Mesodermal cell (in vitro differentiated cells): Measurements from ENCODE around the gene RAB9A.

ENCODE experiments used
- H3K27ac ChIP-seq: 2 replicates; pipeline ENCODE4 v1.7.0; 2013; ENCODE audit warnings: mild to moderate bottlenecking, low read depth, low read length, moderate library complexity; ENCODE audit not compliant: severe bottlenecking
- H3K36me3 ChIP-seq: 2 replicates; pipeline ENCODE4 v1.7.1; 2013; ENCODE audit warnings: mild to moderate bottlenecking, low read length, moderate library complexity; ENCODE audit not compliant: control insufficient read depth, insufficient read depth
- H3K4me1 ChIP-seq: one replicate; pipeline ENCODE4 v1.7.1; 2013; ENCODE audit warnings: mild to moderate bottlenecking, low read length; ENCODE audit not compliant: insufficient read depth, control insufficient read depth, poor library complexity, severe bottlenecking
- H3K4me3 ChIP-seq: 2 replicates; pipeline ENCODE4 v1.7.0; 2013; ENCODE audit warnings: low read length, control low read depth, mild to moderate bottlenecking; ENCODE audit not compliant: insufficient read depth, poor library complexity, severe bottlenecking; ENCODE audit errors: extremely low read depth
- H3K9me3 ChIP-seq: 2 replicates; pipeline ENCODE4 v1.7.1; 2013; ENCODE audit warnings: mild to moderate bottlenecking, low read length, moderate library complexity; ENCODE audit not compliant: control insufficient read depth
- WGBS, 2 experiments: methylation state at CpG; one replicate each; pipeline ENCODE4 v1.1.5; 2013; ENCODE audit warnings: missing lambda C conversion rate in 2 of 2; ENCODE audit not compliant: insufficient coverage in 2 of 2; 5-methylcytosine and 5-hydroxymethylcytosine counted together

RAB9A gene

GRCh38 chrX:13748486-13748885 is 59.6 kb downstream of the RAB9A start:
- Histone ChIP-seq H3K36me3 (peaks cover 42% of the 10 kb centered on the region), H3K27ac (no peak overlapping the region), H3K4me1 (no peaks in the 10 kb centered on the region), H3K4me3 (no peak overlapping the region), H3K9me3 (no peaks in the 10 kb centered on the region)
- WGBS, 2 experiments = no CpG with 5 or more reads among the region's 3 CpGs

GRCh38 chrX:13750204-13750603 is 61.3 kb downstream of the RAB9A start:
- no peaks in the 10 kb centered on the region for H3K9me3 ChIP-seq
- H3K27ac ChIP-seq = no peak overlapping the region
- no peak overlapping the region for H3K4me3 ChIP-seq
- H3K36me3 ChIP-seq = peaks cover 38% of the 10 kb centered on the region
- H3K4me1 ChIP-seq = no peaks in the 10 kb centered on the region

GRCh38 chrX:13750812-13751211 is 61.9 kb downstream of the RAB9A start:
- Histone ChIP-seq H3K4me1 (no peaks in the 10 kb centered on the region), H3K36me3 (peaks cover 38% of the 10 kb centered on the region), H3K27ac (no peak overlapping the region), H3K4me3 (no peak overlapping the region), H3K9me3 (no peaks in the 10 kb centered on the region)

GRCh38 chrX:13752141-13752540 is 63.2 kb downstream of the RAB9A start:
- H3K4me3 ChIP-seq = no peak overlapping the region
- no peak overlapping the region for H3K27ac ChIP-seq
- 100% methylated on average over 1 of the region's 3 CpGs for WGBS, 2 experiments
- H3K4me1 ChIP-seq = no peaks in the 10 kb centered on the region
- H3K9me3 ChIP-seq = no peaks in the 10 kb centered on the region
- H3K36me3 ChIP-seq = peaks cover 50% of the 10 kb centered on the region

GRCh38 chrX:13752646-13753045 is 63.7 kb downstream of the RAB9A start:
- Histone ChIP-seq H3K4me3 (no peak overlapping the region), H3K9me3 (no peaks in the 10 kb centered on the region), H3K36me3 (peaks cover 49% of the 10 kb centered on the region), H3K27ac (no peak overlapping the region), H3K4me1 (no peaks in the 10 kb centered on the region)
- 86% methylated on average over 2 of the region's 3 CpGs; no CpG with 5 or more reads in 1 of the 2 experiments for WGBS, 2 experiments

GRCh38 chrX:13754765-13755164 is 65.8 kb downstream of the RAB9A start:
- Histone ChIP-seq H3K4me1 (no peaks in the 10 kb centered on the region), H3K4me3 (no peak overlapping the region), H3K27ac (no peak overlapping the region), H3K36me3 (peaks cover 61% of the 10 kb centered on the region), H3K9me3 (no peaks in the 10 kb centered on the region)
- 100% methylated on average over 1 of the region's 1 CpG; no CpG with 5 or more reads in 1 of the 2 experiments for WGBS, 2 experiments

- Histone ChIP-seq H3K4me3 (no peak overlapping the region), H3K4me1 (no peaks in the 10 kb centered on the region), H3K36me3 (peaks cover 62% of the 10 kb centered on the region), H3K9me3 (no peaks in the 10 kb centered on the region), H3K27ac (no peak overlapping the region)
- 80% methylated on average over 1 of the region's 1 CpG; no CpG with 5 or more reads in 1 of the 2 experiments for WGBS, 2 experiments
Observed at GRCh38 chrX:13755254-13755653, 66.3 kb downstream of the RAB9A start.

- WGBS, 2 experiments = no CpG with 5 or more reads among the region's 4 CpGs
- Histone ChIP-seq H3K4me3 (no peak overlapping the region), H3K36me3 (peaks cover 62% of the 10 kb centered on the region)
Observed at GRCh38 chrX:13756381-13756780, 67.5 kb downstream of the RAB9A start.

GRCh38 chrX:13759152-13759718 is 70.3 kb downstream of the RAB9A start:
- Histone ChIP-seq H3K4me1 (no peaks in the 10 kb centered on the region), H3K27ac (no peak overlapping the region), H3K36me3 (peaks cover 73% of the 10 kb centered on the region), H3K9me3 (no peaks in the 10 kb centered on the region), H3K4me3 (no peak overlapping the region)
- 100% methylated on average over 1 of the region's 8 CpGs; no CpG with 5 or more reads in 1 of the 2 experiments for WGBS, 2 experiments

More at GRCh38 chrX:13756381-13756780, 67.5 kb downstream of the RAB9A start:
- Histone ChIP-seq H3K27ac (no peak overlapping the region), H3K4me1 (no peaks in the 10 kb centered on the region), H3K9me3 (no peaks in the 10 kb centered on the region)
